Inferior parietal cortex (tissue), 1 donor: ENCODE measurements around the gene TLCD1.
"Not testable (repeated sequence)": the region's sequence is repeated elsewhere in the genome, so short reads cannot be mapped to it uniquely, and the experiment has no call there.

Source experiments
- DNase-seq: peaks from one replicate; pipeline ENCODE4 v3.0.0-alpha.2; 2016; ENCODE audit errors: extremely low spot score

TLCD1 gene

DNA sequence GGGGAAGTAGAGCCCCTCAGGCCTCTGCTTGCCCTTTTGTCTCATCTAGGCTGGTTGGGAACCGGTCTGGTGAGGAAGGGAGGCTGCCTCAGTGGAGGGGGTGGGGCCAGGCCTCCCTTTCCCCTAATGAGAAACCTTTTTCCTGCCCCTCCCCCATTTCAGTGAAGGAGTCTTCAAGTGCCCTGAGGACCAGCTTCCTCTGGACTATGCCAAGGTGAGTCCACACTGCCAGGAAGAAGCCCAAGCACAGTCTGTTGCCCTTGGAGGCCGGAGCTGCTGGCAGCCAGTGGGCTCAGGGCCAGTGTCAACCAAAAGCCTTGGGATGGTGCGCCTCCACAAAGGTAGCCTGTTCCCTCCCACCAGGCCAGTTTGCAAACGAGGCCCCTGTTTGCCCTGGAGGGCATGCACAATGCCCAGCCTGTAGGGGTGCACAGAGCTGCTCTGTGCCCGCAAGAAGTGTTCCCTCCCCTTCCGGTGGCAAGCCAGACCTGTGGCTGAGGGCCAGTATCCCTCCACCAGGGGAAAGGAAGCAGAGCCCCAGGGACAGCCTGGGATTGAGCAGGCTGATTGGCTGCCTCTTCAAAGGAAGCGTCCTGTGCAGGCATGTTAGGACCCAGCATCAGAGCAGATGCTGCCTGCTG is 21.1 kb upstream of the TLCD1 start:
- DNase-seq: peak; percentile 62

- no peak for DNase-seq
Observed at GRCh38 chr17:28746611-28747050, 20.6 kb upstream of the TLCD1 start.

DNA sequence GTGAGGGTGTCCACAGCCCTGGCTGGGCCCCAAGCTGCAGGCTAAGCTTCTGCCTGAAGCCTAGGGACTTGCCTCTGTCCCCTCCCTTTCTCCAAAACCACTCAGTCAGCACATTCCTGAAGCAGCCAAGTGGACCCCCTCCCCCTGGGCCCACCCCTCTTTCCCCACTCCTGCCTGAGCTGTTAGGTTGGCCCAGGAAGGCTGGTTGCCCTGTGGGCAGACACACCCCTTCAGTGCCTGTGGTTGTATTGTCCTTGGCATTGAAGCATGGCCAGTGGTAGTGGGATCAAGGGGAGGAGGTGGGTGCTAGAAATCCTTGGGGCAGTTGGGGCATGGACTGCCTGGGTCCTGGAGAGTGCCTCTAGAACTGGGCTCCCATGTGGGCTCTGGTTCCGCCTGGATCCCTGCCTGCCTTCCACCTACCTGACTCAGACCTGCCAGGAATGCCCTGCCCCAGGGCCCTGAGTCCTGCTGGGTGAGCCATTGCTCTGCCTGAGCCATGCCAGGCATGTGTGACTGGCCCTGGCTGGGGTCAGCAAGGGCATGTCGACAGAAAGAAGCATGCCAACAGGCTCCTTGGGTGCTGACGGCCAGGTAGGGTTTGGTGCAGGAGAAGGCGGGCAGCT is 19.9 kb upstream of the TLCD1 start:
- no peak for DNase-seq

- DNase-seq: peak; percentile 79
Observed at GRCh38 chr17:28744972-28745785, 19.1 kb upstream of the TLCD1 start.

DNA sequence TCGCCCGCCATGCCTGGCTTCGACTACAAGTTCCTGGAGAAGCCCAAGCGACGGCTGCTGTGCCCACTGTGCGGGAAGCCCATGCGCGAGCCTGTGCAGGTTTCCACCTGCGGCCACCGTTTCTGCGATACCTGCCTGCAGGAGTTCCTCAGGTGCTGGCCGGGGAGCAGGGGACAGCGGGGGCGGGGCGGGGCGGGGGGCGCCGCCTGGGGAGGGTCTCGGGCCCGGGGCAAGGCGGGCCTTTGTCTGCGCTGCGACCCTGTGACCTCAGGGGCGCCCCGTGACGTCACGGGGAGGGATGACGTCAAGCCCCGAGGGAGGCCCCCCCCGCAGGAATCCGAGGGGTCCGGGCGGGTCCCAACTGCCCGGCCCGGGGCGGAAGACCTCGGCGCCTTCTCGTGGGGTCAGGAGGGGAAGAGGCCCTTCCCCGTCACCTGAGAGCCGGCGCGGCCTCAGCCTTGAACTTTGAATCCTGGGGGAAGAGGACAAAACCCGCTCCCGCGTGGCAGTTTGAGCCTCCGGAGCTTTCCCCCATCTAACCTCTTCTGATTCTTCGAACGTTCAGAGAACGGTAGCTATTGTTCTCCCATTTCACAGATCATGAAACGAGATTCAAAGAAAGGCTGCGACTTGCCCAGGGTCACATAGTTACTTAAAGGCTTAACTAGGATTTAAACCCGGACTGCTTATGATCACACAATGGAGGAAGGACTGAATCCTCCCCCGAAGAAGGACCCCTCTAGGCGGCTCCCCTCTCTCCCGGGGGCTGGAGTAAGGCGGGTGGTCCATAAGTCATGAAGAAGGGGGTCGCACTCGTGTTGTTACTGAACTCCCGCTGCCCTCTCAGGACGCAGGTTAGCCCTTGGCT is 18.3 kb upstream of the TLCD1 start:
- DNase-seq: peak; percentile 47

DNA sequence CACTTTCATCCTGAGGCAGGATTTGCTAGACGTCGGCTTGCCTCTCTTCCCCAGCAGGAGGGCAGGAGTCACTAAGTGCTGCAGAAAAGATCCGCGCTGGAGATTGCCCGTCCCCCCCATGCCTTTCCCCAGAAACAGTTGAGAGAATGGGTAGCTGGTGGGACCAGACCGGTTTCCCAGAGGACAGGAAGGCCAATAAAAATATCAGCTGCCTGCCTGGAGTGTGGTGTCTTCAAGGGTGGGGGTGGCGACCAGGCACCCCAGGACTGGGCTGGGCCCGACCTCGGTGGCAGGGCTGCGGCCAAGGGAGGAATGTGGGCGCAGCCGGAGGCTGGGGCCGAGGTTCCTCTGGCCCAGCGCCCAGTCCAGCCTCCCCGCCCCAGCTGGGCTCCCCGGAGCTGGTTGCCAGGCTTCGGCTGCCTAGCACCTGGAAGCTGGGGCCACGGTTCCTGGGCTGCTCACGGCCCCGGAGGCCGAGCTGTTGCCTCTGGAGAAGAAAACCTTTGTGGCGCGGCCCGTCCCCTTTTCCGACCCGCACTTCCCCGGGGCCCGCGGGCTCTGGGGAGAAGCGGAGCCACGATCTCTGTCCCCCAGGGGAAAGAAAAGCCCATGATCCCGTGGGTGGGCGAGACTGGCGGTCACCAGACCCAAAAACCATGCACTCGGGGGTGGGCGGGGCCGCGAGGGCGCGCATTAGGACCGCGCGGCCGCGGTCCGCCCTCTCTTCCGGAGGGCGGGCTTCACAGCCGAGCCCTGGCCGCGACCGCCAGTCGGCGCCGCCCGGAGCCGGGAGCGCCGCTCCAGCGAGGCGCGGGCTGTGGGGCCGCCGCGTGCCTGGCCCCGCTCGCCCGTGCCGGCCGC is 17.4 kb upstream of the TLCD1 start, which contains the start of gene TRAF4:
TRAF4 (plus strand) TSS at position 769 of the 861 bp plus-strand sequence. CDS start 102 bp downstream, outside the sequence.
- peak; percentile 72 for DNase-seq

- peak; percentile 45 for DNase-seq
Observed at GRCh38 chr17:28741358-28742349, 15.6 kb upstream of the TLCD1 start.

GRCh38 chr17:28740406-28741357 is 14.6 kb upstream of the TLCD1 start:
- no peak for DNase-seq

DNA sequence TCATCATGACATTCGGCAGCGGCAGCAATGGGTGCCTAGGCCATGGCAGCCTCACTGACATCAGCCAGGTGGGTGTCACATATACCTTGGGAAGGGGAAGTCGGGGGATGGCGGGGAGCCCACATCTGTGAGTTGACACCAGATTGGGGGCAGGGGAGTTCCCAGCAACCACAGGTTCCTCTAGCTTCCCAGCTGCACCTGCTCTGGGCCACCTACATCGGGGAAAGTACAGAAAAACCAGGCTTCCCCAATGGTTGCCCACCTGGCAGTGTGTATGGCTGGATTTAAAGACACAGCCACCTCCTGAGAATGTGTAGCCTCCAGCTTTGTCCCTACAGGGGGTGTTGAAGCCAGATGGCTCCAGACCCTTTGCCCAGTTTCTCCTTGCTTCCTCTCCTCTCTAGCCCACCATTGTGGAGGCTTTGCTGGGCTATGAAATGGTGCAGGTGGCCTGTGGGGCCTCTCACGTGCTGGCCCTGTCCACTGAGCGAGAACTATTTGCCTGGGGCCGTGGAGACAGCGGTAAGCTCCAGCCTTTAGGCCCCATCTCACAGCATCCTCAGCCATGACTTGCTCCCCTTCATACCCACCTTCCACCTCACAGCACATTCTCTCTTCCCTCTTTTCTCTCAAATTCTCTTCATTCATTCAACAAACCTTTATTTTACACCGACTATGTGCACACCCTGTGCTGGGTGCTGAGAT is 12.8 kb upstream of the TLCD1 start:
- DNase-seq: no peak

DNA sequence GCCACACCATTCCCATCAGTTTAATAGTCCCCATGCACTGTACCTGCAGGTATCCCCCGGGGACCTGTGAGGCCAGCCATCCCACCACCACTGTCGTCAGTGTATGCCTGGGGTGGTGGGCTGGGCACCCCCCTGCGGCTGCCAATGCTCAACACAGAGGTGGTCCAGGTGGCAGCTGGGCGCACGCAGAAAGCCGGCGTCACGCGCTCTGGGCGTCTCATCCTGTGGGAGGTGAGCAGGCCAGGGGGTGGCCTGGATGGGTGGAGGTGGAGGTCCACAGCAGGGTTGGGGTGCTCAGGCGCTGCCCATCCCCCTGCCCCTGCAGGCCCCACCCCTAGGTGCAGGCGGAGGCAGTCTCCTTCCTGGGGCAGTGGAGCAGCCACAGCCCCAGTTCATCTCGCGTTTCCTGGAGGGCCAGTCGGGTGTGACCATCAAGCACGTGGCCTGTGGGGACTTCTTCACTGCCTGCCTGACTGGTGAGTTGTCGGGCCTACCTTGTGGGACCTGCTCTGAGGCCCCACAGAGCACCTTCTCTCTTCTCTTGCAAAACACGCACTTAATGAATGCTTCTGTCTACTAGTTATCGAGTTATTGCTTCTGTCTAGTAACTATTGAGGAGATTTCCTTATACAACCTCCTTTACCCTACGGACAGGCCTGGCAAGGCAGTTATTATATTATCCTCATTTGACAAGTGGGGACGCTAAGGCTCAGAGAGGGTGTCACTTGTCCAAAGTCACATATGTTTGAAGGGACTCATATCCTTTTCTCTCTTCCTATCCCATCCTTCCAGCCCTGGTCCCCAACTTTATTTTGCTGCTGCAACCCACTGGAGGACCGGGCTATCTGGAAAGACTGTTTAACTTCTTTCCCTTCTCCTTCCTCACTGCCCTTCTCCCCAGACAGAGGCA is 12.0 kb upstream of the TLCD1 start:
- no peak for DNase-seq

- no peak for DNase-seq
Observed at GRCh38 chr17:28737316-28737715, 11.3 kb upstream of the TLCD1 start.

DNA sequence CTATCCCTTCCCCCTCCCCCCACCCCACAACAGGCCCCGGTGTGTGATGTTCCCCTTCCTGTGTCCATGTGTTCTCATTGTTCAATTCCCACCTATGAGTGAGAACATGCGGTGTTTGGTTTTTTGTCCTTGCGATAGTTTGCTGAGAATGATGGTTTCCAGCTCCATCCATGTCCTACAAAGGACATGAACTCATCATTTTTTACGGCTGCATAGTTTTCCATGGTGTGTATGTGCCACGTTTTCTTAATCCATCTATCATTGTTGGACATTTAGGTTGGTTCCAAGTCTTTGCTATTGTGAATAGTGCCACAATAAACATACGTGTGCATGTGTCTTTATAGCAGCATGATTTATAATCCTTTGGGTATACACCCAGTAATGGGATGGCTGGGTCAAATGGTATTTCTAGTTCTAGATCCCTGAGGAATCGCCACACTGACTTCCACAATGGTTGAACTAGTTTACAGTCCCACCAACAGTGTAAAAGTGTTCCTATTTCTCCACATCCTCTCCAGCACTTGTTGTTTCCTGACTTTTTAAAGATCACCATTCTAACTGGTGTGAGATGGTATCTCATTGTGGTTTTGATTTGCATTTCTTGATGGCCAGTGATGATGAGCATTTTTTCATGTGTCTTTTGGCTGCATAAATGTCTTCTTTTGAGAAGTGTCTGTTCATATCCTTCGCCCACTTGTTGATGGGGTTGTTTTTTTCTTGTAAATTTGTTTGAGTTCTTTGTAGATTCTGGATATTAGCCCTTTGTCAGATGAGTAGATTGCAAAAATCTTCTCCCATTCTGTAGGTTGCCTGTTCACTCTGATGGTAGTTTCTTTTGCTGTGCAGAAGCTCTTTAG is 10.1 kb upstream of the TLCD1 start:
- not testable (repeated sequence) for DNase-seq

GRCh38 chr17:28735242-28735722 is 9.2 kb upstream of the TLCD1 start:
- DNase-seq: no peak

- no peak for DNase-seq
Observed at GRCh38 chr17:28734712-28735241, 8.7 kb upstream of the TLCD1 start.

- DNase-seq: no peak
Observed at GRCh38 chr17:28733346-28733745, 7.3 kb upstream of the TLCD1 start.
